Smooth muscle cell (in vitro differentiated cells): ENCODE data around the gene LDHD. TPM values are rescaled to one million over a fixed set of nuclear protein-coding genes. Genes with fewer than 3 reads are reported as not detected.

Experiments used
- DNase-seq: peaks from one replicate; lab custom pipeline; 2025; ENCODE audit not compliant: unreplicated experiment; lab: John Stamatoyannopoulos, UW
- H2AFZ ChIP-seq: fragments of 200-600 bp; sonication (generic); 2 replicates; pipeline ENCODE4 v1.6.0; 2016; ENCODE audit warnings: antibody characterized with exemption, low read depth, mild to moderate bottlenecking
- H3F3A ChIP-seq: fragments of 200-600 bp; sonication (generic); 2 replicates; pipeline ENCODE4 v1.6.0; 2017; ENCODE audit warnings: antibody characterized with exemption, low read depth
- H3K27ac ChIP-seq: fragments of 200-600 bp; sonication (generic); 2 replicates; pipeline ENCODE4 v1.5.1; 2016; ENCODE audit warnings: low read depth, mild to moderate bottlenecking
- H3K27me3 ChIP-seq: fragments of 200-600 bp; sonication (generic); 2 replicates; pipeline ENCODE4 v1.6.1; 2016; ENCODE audit warnings: low read depth, mild to moderate bottlenecking
- H3K36me3 ChIP-seq: fragments of 200-600 bp; sonication (generic); 2 replicates; pipeline ENCODE4 v1.5.1; 2016; ENCODE audit warnings: low read depth
- H3K4me1 ChIP-seq: fragments of 200-600 bp; sonication (generic); 2 replicates; pipeline ENCODE4 v1.5.1; 2016; ENCODE audit warnings: low read depth
- H3K4me2 ChIP-seq: fragments of 200-600 bp; sonication (generic); 2 replicates; pipeline ENCODE4 v1.6.0; 2016; ENCODE audit warnings: mild to moderate bottlenecking
- H3K4me3 ChIP-seq: fragments of 200-600 bp; sonication (generic); 2 replicates; pipeline ENCODE4 v1.5.1; 2016; ENCODE audit warnings: mild to moderate bottlenecking
- H3K79me2 ChIP-seq: fragments of 200-600 bp; sonication (generic); 2 replicates; pipeline ENCODE4 v1.6.0; 2016; ENCODE audit warnings: low read depth, mild to moderate bottlenecking
- H3K9ac ChIP-seq: fragments of 200-600 bp; sonication (generic); 2 replicates; pipeline ENCODE4 v1.6.0; 2016; ENCODE audit warnings: low read depth
- H3K9me3 ChIP-seq: fragments of 200-600 bp; sonication (generic); replicated peaks from 2 replicates; pipeline ENCODE4 v1.5.1; 2016; ENCODE audit warnings: low read depth
- H4K20me1 ChIP-seq: fragments of 200-600 bp; sonication (generic); 2 replicates; pipeline ENCODE4 v1.6.0; 2016; ENCODE audit warnings: low read depth
- CTCF ChIP-seq: fragments of 200-600 bp; sonication (generic); IDR thresholded peaks from 2 replicates; pipeline ENCODE4 v1.5.1; 2017; ENCODE audit warnings: borderline replicate concordance, mild to moderate bottlenecking, antibody characterized with exemption; ENCODE audit not compliant: insufficient read depth, poor library complexity, severe bottlenecking
- WGBS: methylation state at CpG from one replicate; pipeline ENCODE4 v1.1.7; 2016; ENCODE audit warnings: low lambda C conversion rate; 5-methylcytosine and 5-hydroxymethylcytosine counted together
- polyA plus RNA-seq: library from polyadenylated mRNA; unstranded; fragments of >200 nt; fragmentation: Nextera tagmentation; extraction: Ambion mirVana; gene quantifications from 2 replicates; pipeline ENCODE4 v1.2.1, GENCODE V29; 2016
- total RNA-seq: library from RNA; depleted of rRNA; stranded (reverse); fragments of >200 nt; gene quantifications from 2 replicates; pipeline ENCODE4 v1.2.3, GENCODE V29; 2014

Gene LDHD
- total and polyA plus RNA-seq, 2 experiments from 2014 or later = 0.85 to 1.2 TPM

- Histone ChIP-seq H3F3A (no peaks in the 10 kb centered on the region), H4K20me1 (peaks cover 99% of the 10 kb centered on the region), H3K9ac (no peak overlapping the region), H2AFZ (no peak overlapping the region), H3K79me2 (peaks cover 36% of the 10 kb centered on the region), H3K4me1 (peaks cover 4% of the 10 kb centered on the region), H3K9me3 (no peaks in the 10 kb centered on the region), H3K27ac (no peak overlapping the region), H3K27me3 (no peaks in the 10 kb centered on the region), H3K36me3 (no peaks in the 10 kb centered on the region), H3K4me2 (peak overlapping the region; percentile 15), H3K4me3 (no peak overlapping the region)
- no peak for TF ChIP-seq CTCF
- WGBS = 44% methylated on average over 10 of the region's 10 CpGs
- DNase-seq = no peak
These were observed 29.1 kb downstream of the LDHD start for GRCh38 chr16:75087375-75087979.

- Histone ChIP-seq H3K27ac (no peak overlapping the region), H4K20me1 (peaks cover 99% of the 10 kb centered on the region), H3K27me3 (no peaks in the 10 kb centered on the region), H3K4me1 (peaks cover 4% of the 10 kb centered on the region), H3K4me3 (no peak overlapping the region), H3F3A (no peaks in the 10 kb centered on the region), H3K36me3 (no peaks in the 10 kb centered on the region), H3K9ac (no peak overlapping the region), H3K9me3 (no peaks in the 10 kb centered on the region), H3K79me2 (peaks cover 36% of the 10 kb centered on the region), H2AFZ (no peak overlapping the region), H3K4me2 (no peak overlapping the region)
- DNase-seq = no peak
- 93% methylated on average over 10 of the region's 10 CpGs for WGBS
- TF ChIP-seq CTCF = no peak
These were observed 29.7 kb downstream of the LDHD start for GRCh38 chr16:75086688-75087374.

- Histone ChIP-seq H3K4me1 (peaks cover 4% of the 10 kb centered on the region), H3K79me2 (peaks cover 39% of the 10 kb centered on the region), H3K9me3 (no peaks in the 10 kb centered on the region), H3K27ac (no peak overlapping the region), H4K20me1 (peaks cover 99% of the 10 kb centered on the region), H2AFZ (no peak overlapping the region), H3K36me3 (no peaks in the 10 kb centered on the region), H3K27me3 (no peaks in the 10 kb centered on the region), H3F3A (no peaks in the 10 kb centered on the region), H3K4me3 (no peak overlapping the region), H3K9ac (no peak overlapping the region), H3K4me2 (no peak overlapping the region)
- no peak for TF ChIP-seq CTCF
- DNase-seq = no peak
- 65% methylated on average over 1 of the region's 1 CpG for WGBS
These were observed 30.3 kb downstream of the LDHD start for GRCh38 chr16:75086281-75086680.

GRCh38 chr16:75085556-75085955 is 31.0 kb downstream of the LDHD start:
- H3K4me2 ChIP-seq = no peak overlapping the region
- H4K20me1 ChIP-seq = peaks cover 99% of the 10 kb centered on the region
- no peak overlapping the region for H3K4me3 ChIP-seq
- WGBS = 60% methylated on average over 4 of the region's 4 CpGs
- no peaks in the 10 kb centered on the region for H3F3A ChIP-seq
- H3K9me3 ChIP-seq = no peaks in the 10 kb centered on the region
- peaks cover 43% of the 10 kb centered on the region for H3K79me2 ChIP-seq
- H3K4me1 ChIP-seq = peaks cover 4% of the 10 kb centered on the region
- no peak overlapping the region for H2AFZ ChIP-seq
- no peaks in the 10 kb centered on the region for H3K36me3 ChIP-seq
- no peak overlapping the region for H3K27ac ChIP-seq
- no peak overlapping the region for H3K9ac ChIP-seq
- no peak for TF ChIP-seq CTCF
- DNase-seq = no peak
- no peaks in the 10 kb centered on the region for H3K27me3 ChIP-seq
